T-helper 17 cell (primary cell): ENCODE data around the gene KLHL17. TPM values are rescaled to one million over a fixed set of nuclear protein-coding genes. Genes with fewer than 3 reads are reported as not detected.

Experiments used
- ATAC-seq: fragments of 150-1000 bp; cut with Tn5 transposase; 2 replicates; pipeline ENCODE4 v1.10.0; 2021; ENCODE audit warnings: mild to moderate bottlenecking, moderate library complexity
- DNase-seq, 3 donors: peaks; one replicate each; pipeline versions ENCODE4 v3.0.0 to v3.0.0-alpha.2; 2020 to 2021
- H3K9me3 ChIP-seq: one replicate; pipeline ENCODE4 v1.7.0; 2013; ENCODE audit warnings: low read length, mild to moderate bottlenecking; ENCODE audit not compliant: control insufficient read depth, poor library complexity, severe bottlenecking
- H3K27ac Mint-ChIP-seq: one replicate; pipeline ENCODE4 v1.8.0; 2022; ENCODE audit warnings: mild to moderate bottlenecking, moderate library complexity, mixed read lengths
- H3K27me3 Mint-ChIP-seq: one replicate; pipeline ENCODE4 v1.8.0; 2022; ENCODE audit warnings: mixed read lengths
- H3K36me3 Mint-ChIP-seq: one replicate; pipeline ENCODE4 v1.8.0; 2022; ENCODE audit warnings: low read depth, mixed read lengths
- H3K4me1 Mint-ChIP-seq: one replicate; pipeline ENCODE4 v1.8.0; 2022; ENCODE audit warnings: mild to moderate bottlenecking, mixed read lengths
- H3K4me3 Mint-ChIP-seq: one replicate; pipeline ENCODE4 v1.8.0; 2022; ENCODE audit warnings: mild to moderate bottlenecking, moderate library complexity, mixed read lengths
- total RNA-seq, 4 donors: library from RNA in 2 of 4; stranded (reverse) in 2 of 4; gene quantifications; one replicate each; pipeline ENCODE4 v1.2.3 and lab custom pipeline; 2022 to 2026

Gene KLHL17
- total RNA-seq, 2 donors from 2014 or later = 16.1 to 16.6 TPM

GRCh38 chr1:955474-955873, 4.9 kb upstream of the KLHL17 start:
- DNase-seq = no peak
- Mint-ChIP-seq H3K27me3 (no peaks in the 10 kb centered on the region), H3K36me3 (peaks cover 14% of the 10 kb centered on the region), H3K4me3 (no peak overlapping the region), H3K4me1 (peaks cover 16% of the 10 kb centered on the region), H3K27ac (no peak overlapping the region)
- ATAC-seq = no peak
- no peaks in the 10 kb centered on the region for H3K9me3 ChIP-seq

- H3K4me1 Mint-ChIP-seq = peaks cover 16% of the 10 kb centered on the region
- H3K9me3 ChIP-seq = no peaks in the 10 kb centered on the region
- H3K27ac Mint-ChIP-seq = peak overlapping the region; percentile 92
- peaks cover 11% of the 10 kb centered on the region for H3K36me3 Mint-ChIP-seq
- DNase-seq (no peak), ATAC-seq (no peak)
- no peak overlapping the region for H3K4me3 Mint-ChIP-seq
- no peaks in the 10 kb centered on the region for H3K27me3 Mint-ChIP-seq
Measured at GRCh38 chr1:956636-957035, 3.7 kb upstream of the KLHL17 start.

- Mint-ChIP-seq H3K4me3 (peak within 1 kb of the TSS; percentile 89), H3K36me3 (peaks cover 9% of the 10 kb centered on the region), H3K27ac (peak within 1 kb of the TSS; percentile 92), H3K4me1 (peaks cover 16% of the 10 kb centered on the region), H3K27me3 (no peaks in the 10 kb centered on the region)
- H3K9me3 ChIP-seq = no peaks in the 10 kb centered on the region
- DNase-seq = peak; percentile 94 to 95 (median 95)
- peak; percentile 90 for ATAC-seq
Measured at GRCh38 chr1:958823-959730, 1.3 kb upstream of the KLHL17 start, which contains the start of gene NOC2L. Gene NOC2L, minus strand, starts transcription at chr1:959256. Its CDS starts 16 bp downstream, at chr1:959240.

- DNase-seq = no peak
- no peak overlapping the region for H3K27ac Mint-ChIP-seq
Measured at GRCh38 chr1:959731-960362, 537 bp upstream of the KLHL17 start.

GRCh38 chr1:961132-961669, 817 bp downstream of the KLHL17 start:
- H3K4me1 Mint-ChIP-seq = peaks cover 11% of the 10 kb centered on the region
- H3K9me3 ChIP-seq = no peaks in the 10 kb centered on the region
- H3K27me3 Mint-ChIP-seq = no peaks in the 10 kb centered on the region
- H3K4me3 Mint-ChIP-seq = peak overlapping the region; percentile 77
- DNase-seq (no peak), ATAC-seq (no peak)
- peaks cover 3% of the 10 kb centered on the region for H3K36me3 Mint-ChIP-seq
- no peak overlapping the region for H3K27ac Mint-ChIP-seq

More at GRCh38 chr1:959731-960362, 537 bp upstream of the KLHL17 start:
- peak; percentile 20 for ATAC-seq
- H3K9me3 ChIP-seq = no peaks in the 10 kb centered on the region
- peak overlapping the region; percentile 89 for H3K4me3 Mint-ChIP-seq
- H3K27me3 Mint-ChIP-seq = no peaks in the 10 kb centered on the region
- H3K4me1 Mint-ChIP-seq = peaks cover 16% of the 10 kb centered on the region
- H3K36me3 Mint-ChIP-seq = peaks cover 9% of the 10 kb centered on the region

- H3K9me3 ChIP-seq = no peaks in the 10 kb centered on the region
- H3K27me3 Mint-ChIP-seq = no peaks in the 10 kb centered on the region
- DNase-seq (no peak), ATAC-seq (no peak)
- H3K4me3 Mint-ChIP-seq = peak overlapping the region; percentile 77
- no peak overlapping the region for H3K27ac Mint-ChIP-seq
- peaks cover 1% of the 10 kb centered on the region for H3K36me3 Mint-ChIP-seq
- H3K4me1 Mint-ChIP-seq = peaks cover 7% of the 10 kb centered on the region
Measured at GRCh38 chr1:962381-963300, 2.3 kb downstream of the KLHL17 start.

GRCh38 chr1:963301-963651, 2.9 kb downstream of the KLHL17 start:
- Mint-ChIP-seq H3K27me3 (no peaks in the 10 kb centered on the region), H3K4me1 (peaks cover 5% of the 10 kb centered on the region), H3K36me3 (no peaks in the 10 kb centered on the region), H3K27ac (no peak overlapping the region), H3K4me3 (no peak overlapping the region)
- H3K9me3 ChIP-seq = no peaks in the 10 kb centered on the region
- ATAC-seq (no peak), DNase-seq (no peak)

GRCh38 chr1:963746-964525, 3.6 kb downstream of the KLHL17 start:
- no peak overlapping the region for H3K4me3 Mint-ChIP-seq
- no peak for DNase-seq
- H3K4me1 Mint-ChIP-seq = peaks cover 5% of the 10 kb centered on the region
- no peaks in the 10 kb centered on the region for H3K27me3 Mint-ChIP-seq
- no peaks in the 10 kb centered on the region for H3K9me3 ChIP-seq
- ATAC-seq = no peak
- no peaks in the 10 kb centered on the region for H3K36me3 Mint-ChIP-seq
- no peak overlapping the region for H3K27ac Mint-ChIP-seq

- no peaks in the 10 kb centered on the region for H3K27me3 Mint-ChIP-seq
- H3K9me3 ChIP-seq = no peaks in the 10 kb centered on the region
- H3K27ac Mint-ChIP-seq = no peak overlapping the region
- no peak for ATAC-seq
- DNase-seq = no peak
- peak overlapping the region; percentile 7 for H3K4me3 Mint-ChIP-seq
- peaks cover 8% of the 10 kb centered on the region for H3K4me1 Mint-ChIP-seq
- no peaks in the 10 kb centered on the region for H3K36me3 Mint-ChIP-seq
Measured at GRCh38 chr1:964691-965525, 4.5 kb downstream of the KLHL17 start.

GRCh38 chr1:965526-966134, 5.2 kb downstream of the KLHL17 start:
- no peak for ATAC-seq
- H3K9me3 ChIP-seq = no peaks in the 10 kb centered on the region
- Mint-ChIP-seq H3K27ac (no peak overlapping the region), H3K4me1 (peaks cover 8% of the 10 kb centered on the region), H3K27me3 (no peaks in the 10 kb centered on the region), H3K36me3 (no peaks in the 10 kb centered on the region), H3K4me3 (peak overlapping the region; percentile 72)
- no peak for DNase-seq

- Mint-ChIP-seq H3K4me1 (peaks cover 8% of the 10 kb centered on the region), H3K4me3 (peak within 1 kb of the TSS; percentile 84), H3K27me3 (no peaks in the 10 kb centered on the region), H3K36me3 (no peaks in the 10 kb centered on the region), H3K27ac (no peak within 1 kb of the TSS)
- ATAC-seq = peak; percentile 65
- DNase-seq = no peak
- no peaks in the 10 kb centered on the region for H3K9me3 ChIP-seq
Measured at GRCh38 chr1:966135-966703, 5.8 kb downstream of the KLHL17 start, which contains the start of gene PLEKHN1. Gene PLEKHN1, plus strand, starts transcription at chr1:966482. Its CDS starts 50 bp downstream, at chr1:966532.
